ENCODE measurements around the gene ZNF362.

The ZNF362 gene

DNA sequence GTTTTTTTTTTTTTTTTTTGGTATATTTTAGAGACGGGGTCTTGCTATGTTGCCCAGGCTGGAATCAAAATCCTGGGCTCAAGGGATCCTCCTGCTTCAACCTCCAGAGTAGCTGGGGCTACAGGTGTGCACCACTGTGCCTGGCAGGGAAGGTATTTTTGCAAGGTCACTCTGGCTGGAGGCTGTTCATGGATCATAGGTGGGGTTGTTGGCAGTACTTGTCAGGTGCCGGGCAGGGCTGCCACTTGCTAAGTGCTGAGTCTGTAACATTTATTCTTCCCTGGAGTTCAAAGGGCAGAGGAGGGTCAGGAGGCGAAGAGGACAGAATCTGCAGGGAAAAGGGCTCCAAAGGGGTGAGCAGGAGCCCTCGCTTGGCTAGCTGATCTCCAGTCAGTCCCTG is 40.5 kb downstream of the ZNF362 start:
- H3K79me2 ChIP-seq (ENCODE audit: insufficient read depth, low read depth) = no peaks in the 10 kb centered on the region

GRCh38 chr1:33297911-33298622 is 41.8 kb downstream of the ZNF362 start:
- H3K27ac ChIP-seq = no peak overlapping the region
- no peak overlapping the region for H3K9ac ChIP-seq
- no peaks in the 10 kb centered on the region for H3K36me3 ChIP-seq (ENCODE audit: insufficient read depth)
- H3K27me3 ChIP-seq (ENCODE audit: insufficient read depth, low read depth) = no peaks in the 10 kb centered on the region
- no peak for TF ChIP-seq CTCF (conservative IDR thresholded peaks at IDR 0.05; ENCODE audit: low read depth, low read length)
- no peak overlapping the region for H3K4me3 ChIP-seq (IDR thresholded peaks at IDR 0.05; ENCODE audit: insufficient read depth, low read depth, low read length)
- no peak overlapping the region for H3K4me2 ChIP-seq
- H3K4me1 ChIP-seq (ENCODE audit: low read depth, poor library complexity, severe bottlenecking) = peaks cover 3% of the 10 kb centered on the region
- H4K20me1 ChIP-seq (ENCODE audit: insufficient read depth) = no peaks in the 10 kb centered on the region
- H2AFZ ChIP-seq (ENCODE audit: low read depth) = peak overlapping the region; percentile 52; the same call in 1 of the 2 replicates
- H3K79me2 ChIP-seq (ENCODE audit: insufficient read depth, low read depth) = no peaks in the 10 kb centered on the region

More for the DNA sequence above, 40.5 kb downstream of the ZNF362 start:
- H3K27ac ChIP-seq = no peak overlapping the region
- no peaks in the 10 kb centered on the region for H3K36me3 ChIP-seq (ENCODE audit: insufficient read depth)
- H3K27me3 ChIP-seq (ENCODE audit: insufficient read depth, low read depth) = no peaks in the 10 kb centered on the region
- H3K4me3 ChIP-seq (IDR thresholded peaks at IDR 0.05; ENCODE audit: insufficient read depth, low read depth, low read length) = no peak overlapping the region
- no peak for TF ChIP-seq CTCF (conservative IDR thresholded peaks at IDR 0.05; ENCODE audit: low read depth, low read length)
- H3K4me2 ChIP-seq = no peak overlapping the region
- H4K20me1 ChIP-seq (ENCODE audit: insufficient read depth) = no peaks in the 10 kb centered on the region
- no peak overlapping the region for H3K9ac ChIP-seq
- peaks cover 3% of the 10 kb centered on the region for H3K4me1 ChIP-seq (ENCODE audit: low read depth, poor library complexity, severe bottlenecking)
- no peak overlapping the region for H2AFZ ChIP-seq (ENCODE audit: low read depth)

DNA sequence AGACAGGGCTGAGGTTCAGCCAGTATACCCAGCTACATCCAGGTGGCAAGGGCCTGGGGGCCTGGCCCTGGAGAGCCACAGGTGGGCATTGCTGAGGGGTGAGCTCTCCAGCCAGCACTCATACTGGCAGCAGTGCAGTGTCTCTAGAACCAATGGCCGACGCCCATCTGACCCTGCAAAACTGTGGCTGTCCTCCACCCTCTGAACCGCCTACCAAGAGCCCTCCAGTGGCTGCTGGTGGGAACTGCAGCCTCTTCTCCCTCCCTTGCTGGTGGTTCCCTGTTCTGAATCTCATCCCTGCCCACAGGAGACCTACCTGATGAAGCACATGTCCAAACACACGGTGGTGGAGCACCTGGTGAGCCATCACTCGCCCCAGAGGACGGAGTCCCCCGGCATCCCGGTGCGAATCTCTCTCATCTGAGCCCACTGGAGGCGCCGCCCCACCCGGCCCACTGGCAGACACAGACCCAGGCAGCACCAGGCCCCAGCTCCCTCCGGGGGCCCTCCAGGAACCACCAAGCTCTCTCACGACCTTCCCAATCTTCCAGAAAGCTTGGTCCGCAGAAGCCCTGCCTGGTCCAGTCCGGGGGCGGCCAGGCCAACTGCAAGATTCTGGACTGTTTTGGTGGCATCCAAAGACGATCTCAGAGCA is 42.5 kb downstream of the ZNF362 start:
- H3K27me3 ChIP-seq (ENCODE audit: insufficient read depth, low read depth) = no peaks in the 10 kb centered on the region
- peak overlapping the region; percentile 52; the same call in 1 of the 2 replicates for H2AFZ ChIP-seq (ENCODE audit: low read depth)
- peak; percentile 84 for TF ChIP-seq CTCF (conservative IDR thresholded peaks at IDR 0.05; ENCODE audit: low read depth, low read length)
- peaks cover 3% of the 10 kb centered on the region for H3K4me1 ChIP-seq (ENCODE audit: low read depth, poor library complexity, severe bottlenecking)
- H3K4me3 ChIP-seq (IDR thresholded peaks at IDR 0.05; ENCODE audit: insufficient read depth, low read depth, low read length) = no peak overlapping the region
- H3K36me3 ChIP-seq (ENCODE audit: insufficient read depth) = no peaks in the 10 kb centered on the region
- no peak overlapping the region for H3K27ac ChIP-seq
- H4K20me1 ChIP-seq (ENCODE audit: insufficient read depth) = no peaks in the 10 kb centered on the region
- H3K4me2 ChIP-seq = no peak overlapping the region
- no peaks in the 10 kb centered on the region for H3K79me2 ChIP-seq (ENCODE audit: insufficient read depth, low read depth)
- no peak overlapping the region for H3K9ac ChIP-seq

DNA sequence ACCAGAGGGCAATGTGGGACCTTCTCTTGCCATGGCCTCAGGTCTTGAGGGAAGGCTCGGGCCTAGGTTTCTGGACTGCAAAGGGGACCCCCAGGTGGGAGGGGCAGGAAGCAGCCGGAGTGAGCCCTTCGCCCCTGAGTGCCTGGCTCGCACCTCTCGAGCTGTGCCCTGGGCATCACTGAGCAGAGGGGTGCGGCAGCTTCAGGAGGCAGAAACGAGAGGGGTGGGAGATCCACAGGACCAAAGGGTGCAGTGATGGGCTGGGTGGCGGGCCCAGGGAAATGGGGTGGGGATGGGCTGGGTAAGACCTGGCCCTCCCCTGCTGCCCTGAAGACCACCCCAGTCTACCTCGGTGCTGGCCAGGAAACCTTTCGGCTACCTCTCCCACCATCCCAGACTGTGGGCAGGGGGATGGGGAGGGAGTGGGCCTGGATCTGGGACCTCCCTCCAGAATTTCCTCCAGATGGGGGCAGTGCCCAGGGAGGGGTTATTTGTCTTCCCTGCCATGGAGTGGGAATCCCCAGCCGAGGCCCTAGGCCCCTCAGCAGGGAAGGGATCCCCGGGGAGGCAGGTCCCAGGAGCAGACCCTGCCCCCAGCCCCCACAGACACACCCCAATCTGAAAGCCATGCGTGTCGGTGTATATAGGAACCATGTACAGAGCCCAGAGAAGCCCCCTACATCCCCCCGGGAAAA is 43.3 kb downstream of the ZNF362 start:
- Histone ChIP-seq H3K27ac (no peak overlapping the region), H3K79me2 (ENCODE audit: insufficient read depth, low read depth) (no peaks in the 10 kb centered on the region), H2AFZ (ENCODE audit: low read depth) (no peak overlapping the region), H4K20me1 (ENCODE audit: insufficient read depth) (no peaks in the 10 kb centered on the region), H3K36me3 (ENCODE audit: insufficient read depth) (no peaks in the 10 kb centered on the region), H3K4me2 (no peak overlapping the region), H3K9ac (no peak overlapping the region), H3K27me3 (ENCODE audit: insufficient read depth, low read depth) (no peaks in the 10 kb centered on the region), H3K4me1 (ENCODE audit: low read depth, poor library complexity, severe bottlenecking) (peaks cover 3% of the 10 kb centered on the region), H3K4me3 (IDR thresholded peaks at IDR 0.05; ENCODE audit: insufficient read depth, low read depth, low read length) (no peak overlapping the region)
- no peak for TF ChIP-seq CTCF (conservative IDR thresholded peaks at IDR 0.05; ENCODE audit: low read depth, low read length)

All from KMS-11 (cell line).